A673 (cell line): ENCODE results near the gene NSMCE3.

Source experiments
- CTCF ChIP-seq: fragments of 300-800, 200-600 bp; sonication (generic); conservative IDR thresholded peaks from 2 replicates; pipeline ENCODE4 v1.5.1; 2017; ENCODE audit warnings: low read depth, mild to moderate bottlenecking, antibody characterized with exemption, low read length, moderate library complexity, mixed read lengths
- EZH2 ChIP-seq: fragments of 200-600 bp; sonication (generic); IDR thresholded peaks from 2 replicates; pipeline ENCODE4 v1.6.1; 2017; ENCODE audit warnings: borderline replicate concordance, low read depth, mild to moderate bottlenecking, mixed read lengths, antibody characterized with exemption, low read length; ENCODE audit not compliant: poor library complexity, severe bottlenecking

GRCh38 chr15:29311696-29312095, 42.1 kb upstream of the NSMCE3 start:
- no peak for TF ChIP-seq CTCF
- no peak for TF ChIP-seq EZH2
